GM12875 (cell line): ENCODE results near the gene SP3.

Experiments
- H3K4me3 ChIP-seq: one replicate; pipeline ENCODE4 v1.5.1; 2011; ENCODE audit warnings: low read depth, low read length, control low read depth
- TF ChIP-seq, protein P1 (sequence below): IDR thresholded peaks from 2 replicates; pipeline ENCODE4 v1.5.1; 2011; ENCODE audit warnings: low read depth, mild to moderate bottlenecking, control low read depth, inconsistent platforms, low read length, moderate library complexity, borderline replicate concordance; ENCODE audit not compliant: insufficient read depth

Gene SP3

DNA sequence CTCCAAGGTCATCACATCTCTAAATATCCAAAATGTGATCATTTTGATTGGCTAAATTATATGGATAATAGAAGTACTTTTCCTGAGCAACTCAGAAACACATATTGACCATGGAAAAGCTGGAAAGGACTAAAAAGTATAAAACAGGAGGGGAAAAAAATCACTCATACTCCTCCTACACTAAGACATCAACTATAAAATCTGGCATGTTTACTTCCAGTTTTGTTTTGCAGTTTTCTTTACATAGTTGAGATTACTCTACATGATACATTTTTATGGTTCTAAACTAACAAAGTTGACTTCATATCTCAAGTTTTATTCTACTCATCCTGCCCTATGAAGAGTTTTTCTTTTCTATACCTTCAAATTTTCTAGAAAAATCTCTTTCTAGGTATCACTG lies 46.0 kb upstream of the SP3 start:
- TF ChIP-seq, protein P1, sequence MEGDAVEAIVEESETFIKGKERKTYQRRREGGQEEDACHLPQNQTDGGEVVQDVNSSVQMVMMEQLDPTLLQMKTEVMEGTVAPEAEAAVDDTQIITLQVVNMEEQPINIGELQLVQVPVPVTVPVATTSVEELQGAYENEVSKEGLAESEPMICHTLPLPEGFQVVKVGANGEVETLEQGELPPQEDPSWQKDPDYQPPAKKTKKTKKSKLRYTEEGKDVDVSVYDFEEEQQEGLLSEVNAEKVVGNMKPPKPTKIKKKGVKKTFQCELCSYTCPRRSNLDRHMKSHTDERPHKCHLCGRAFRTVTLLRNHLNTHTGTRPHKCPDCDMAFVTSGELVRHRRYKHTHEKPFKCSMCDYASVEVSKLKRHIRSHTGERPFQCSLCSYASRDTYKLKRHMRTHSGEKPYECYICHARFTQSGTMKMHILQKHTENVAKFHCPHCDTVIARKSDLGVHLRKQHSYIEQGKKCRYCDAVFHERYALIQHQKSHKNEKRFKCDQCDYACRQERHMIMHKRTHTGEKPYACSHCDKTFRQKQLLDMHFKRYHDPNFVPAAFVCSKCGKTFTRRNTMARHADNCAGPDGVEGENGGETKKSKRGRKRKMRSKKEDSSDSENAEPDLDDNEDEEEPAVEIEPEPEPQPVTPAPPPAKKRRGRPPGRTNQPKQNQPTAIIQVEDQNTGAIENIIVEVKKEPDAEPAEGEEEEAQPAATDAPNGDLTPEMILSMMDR = no peak
- no peak overlapping the region for H3K4me3 ChIP-seq

DNA sequence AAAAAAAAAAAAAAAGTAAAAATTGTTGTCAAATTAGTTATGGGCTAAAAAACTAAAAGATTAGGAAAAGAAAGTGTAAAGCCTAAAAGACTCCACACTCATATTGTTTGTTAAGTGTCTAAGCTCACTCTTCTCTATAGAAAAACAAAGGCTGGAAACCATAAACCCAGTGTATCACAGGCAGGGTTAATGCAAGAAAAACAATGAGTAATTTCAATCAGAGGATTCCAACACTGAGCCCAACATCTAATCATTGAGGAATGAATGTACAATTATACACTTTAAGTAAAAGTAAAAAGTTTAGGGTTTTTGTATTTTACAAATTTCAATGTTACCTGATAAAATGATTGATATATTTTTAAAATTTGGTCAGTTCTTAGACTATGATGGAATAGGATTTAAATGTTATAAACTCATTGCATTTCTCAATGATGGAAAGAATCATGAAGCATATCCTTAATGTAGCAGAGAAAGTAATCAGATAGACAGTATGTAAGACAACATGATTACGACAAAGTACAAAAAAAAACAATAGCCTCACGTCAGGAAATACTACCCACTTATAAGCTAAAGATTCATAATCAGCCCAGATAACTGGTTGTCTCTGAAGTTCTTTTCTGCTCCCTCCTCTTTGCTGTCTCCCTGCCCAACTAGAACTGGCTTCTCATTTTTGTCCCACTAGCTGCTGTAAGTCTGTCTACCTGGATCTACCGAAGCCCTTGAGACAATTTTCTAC lies 44.5 kb upstream of the SP3 start:
- no peak overlapping the region for H3K4me3 ChIP-seq
- TF ChIP-seq, protein P1 = no peak

DNA sequence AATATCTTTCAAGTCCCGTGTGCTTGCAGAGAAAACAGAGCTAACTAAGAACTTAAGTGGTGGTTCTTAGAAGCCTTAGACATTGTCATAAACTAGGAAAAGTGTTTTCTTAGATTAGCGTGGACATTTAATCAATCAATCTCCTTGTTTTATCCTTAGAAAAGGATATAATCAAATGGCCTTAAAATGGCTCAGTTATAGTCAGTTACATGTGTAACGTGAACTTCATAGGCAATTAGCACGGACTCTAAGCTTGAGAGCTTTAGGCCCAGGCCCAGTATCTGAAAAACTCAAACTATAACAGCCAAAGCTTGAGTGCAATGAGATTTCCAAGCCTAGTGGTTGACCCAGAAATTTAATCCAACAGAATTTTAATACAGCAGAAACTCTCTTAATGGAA lies 43.5 kb upstream of the SP3 start:
- TF ChIP-seq, protein P1 = no peak
- no peak overlapping the region for H3K4me3 ChIP-seq

DNA sequence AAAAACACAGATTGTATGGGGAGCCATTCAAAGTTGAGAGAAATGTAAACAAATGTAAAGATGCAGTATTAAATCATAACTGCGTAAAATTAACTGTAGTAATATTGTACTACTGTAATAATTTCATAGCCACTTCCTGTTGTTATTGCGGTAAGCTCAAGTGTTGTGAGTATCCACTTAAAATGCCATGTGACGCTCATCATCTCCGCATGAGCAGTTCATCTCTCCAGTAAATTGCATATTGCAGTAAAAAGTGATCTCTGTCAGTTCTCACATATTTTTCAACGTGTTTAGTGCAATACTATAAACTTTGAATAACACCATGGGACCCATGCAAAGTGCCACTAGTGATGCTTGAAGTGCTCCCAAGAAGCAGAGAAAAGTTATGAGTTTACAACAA lies 41.8 kb upstream of the SP3 start:
- TF ChIP-seq, protein P1 = no peak
- no peak overlapping the region for H3K4me3 ChIP-seq

DNA sequence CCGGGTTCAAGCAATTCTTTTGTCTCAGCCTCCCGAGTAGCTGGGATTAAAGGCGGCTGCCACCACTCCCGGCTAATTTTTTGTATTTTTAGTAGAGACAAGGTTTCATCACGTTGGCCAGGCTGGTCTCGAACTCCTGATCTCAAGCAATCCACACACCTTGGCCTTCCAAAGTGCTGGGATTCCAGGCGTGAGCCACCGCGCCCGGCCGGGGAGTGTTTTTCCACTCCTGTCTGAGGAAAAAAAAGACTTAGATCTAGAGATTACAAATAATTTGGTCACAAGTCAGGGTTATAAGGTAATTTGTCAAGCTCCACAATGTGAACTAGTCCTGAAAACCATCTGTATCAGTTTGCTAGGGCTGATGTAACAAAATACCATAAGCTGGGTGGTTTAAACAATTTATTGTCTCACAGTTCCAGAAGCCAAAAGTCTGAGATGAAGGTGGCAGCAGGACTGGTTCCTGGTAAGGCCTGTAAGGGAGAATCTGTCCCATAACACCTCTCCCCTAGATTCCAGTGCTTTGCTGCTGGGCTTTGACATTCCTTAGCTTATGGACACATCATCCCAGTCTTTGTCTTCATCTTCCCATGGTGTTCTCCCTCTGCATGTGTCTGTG lies 40.7 kb upstream of the SP3 start:
- TF ChIP-seq, protein P1 = no peak

DNA sequence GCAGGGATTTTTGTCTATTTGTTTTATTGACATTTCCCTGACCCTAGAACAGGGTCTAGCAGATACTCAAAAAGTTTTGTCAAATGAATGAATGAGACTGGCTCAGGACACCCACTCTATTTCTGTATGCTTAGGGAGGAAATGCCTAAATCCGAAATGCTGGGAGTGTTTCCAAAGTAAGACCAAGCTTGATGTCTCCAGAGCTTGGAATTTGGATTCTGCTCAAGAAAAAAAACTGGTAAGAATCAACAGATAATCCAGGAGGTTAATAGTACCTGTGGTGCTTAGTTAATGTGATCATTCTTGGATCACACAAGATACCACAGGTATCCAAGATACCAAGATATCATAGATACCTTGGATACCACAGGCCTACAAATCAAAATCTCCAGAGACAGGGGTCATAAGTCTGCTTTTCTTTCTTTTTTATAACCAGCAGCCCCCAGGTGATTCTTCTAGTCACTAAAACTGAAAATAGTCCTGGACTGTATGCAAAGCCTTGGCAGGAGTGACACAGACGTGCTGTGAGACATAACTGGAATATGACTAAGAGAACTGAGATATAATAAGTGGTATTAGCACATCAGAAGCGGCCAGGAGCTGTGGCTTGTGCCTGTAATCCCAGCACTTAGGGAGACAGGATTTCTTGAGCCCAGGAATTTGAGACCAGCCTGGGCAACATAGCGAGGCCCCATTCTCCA lies 39.9 kb upstream of the SP3 start:
- H3K4me3 ChIP-seq = no peak overlapping the region
- TF ChIP-seq, protein P1 = no peak

More for the DNA sequence above, 40.7 kb upstream of the SP3 start:
- H3K4me3 ChIP-seq = no peak overlapping the region
